Immature natural killer cell (primary cell): ENCODE results near the gene OAF. TPM values are rescaled to one million over a fixed set of nuclear protein-coding genes. Genes with fewer than 3 reads are reported as not detected.
A peak's percentile ranks its signal among the peaks of the same experiment; 100 is the strongest.
"Not testable (repeated sequence)": the region's sequence is repeated elsewhere in the genome, so short reads cannot be mapped to it uniquely, and the experiment has no call there.

Experiments used
- DNase-seq, 3 donors: peaks; one replicate each; pipeline ENCODE4 v3.0.0; 2022; ENCODE audit warnings: mixed read lengths in 1 of 3
- H3K27ac Mint-ChIP-seq, 6 donors: one replicate each; pipeline ENCODE4 v1.8.0; 2020; ENCODE audit warnings: mixed read lengths in 6 of 6, mild to moderate bottlenecking in 5 of 6, inconsistent platforms in 4 of 6, moderate library complexity in 3 of 6
- H3K27me3 Mint-ChIP-seq, 3 donors: one replicate each; pipeline ENCODE4 v1.8.0; 2020 to 2021; ENCODE audit warnings: low read depth in 3 of 3, mild to moderate bottlenecking in 3 of 3, mixed read lengths in 3 of 3, moderate library complexity in 3 of 3, inconsistent platforms in 1 of 3
- H3K36me3 Mint-ChIP-seq, 3 donors: one replicate each; pipeline ENCODE4 v1.8.0; 2020; ENCODE audit warnings: mixed read lengths in 3 of 3, inconsistent platforms in 2 of 3, mild to moderate bottlenecking in 2 of 3
- H3K4me1 Mint-ChIP-seq, 2 donors: one replicate each; pipeline ENCODE4 v1.8.0; 2020; ENCODE audit warnings: inconsistent platforms in 2 of 2, mild to moderate bottlenecking in 2 of 2, mixed read lengths in 2 of 2, moderate library complexity in 1 of 2
- H3K4me3 Mint-ChIP-seq, 5 donors: one replicate each; pipeline ENCODE4 v1.8.0; 2020; ENCODE audit warnings: mild to moderate bottlenecking in 5 of 5, mixed read lengths in 5 of 5, inconsistent platforms in 3 of 5, moderate library complexity in 3 of 5
- H3K9me3 Mint-ChIP-seq, 6 donors: one replicate each; pipeline ENCODE4 v1.8.0; 2020; ENCODE audit warnings: mild to moderate bottlenecking in 6 of 6, mixed read lengths in 6 of 6, inconsistent platforms in 4 of 6, moderate library complexity in 3 of 6
- polyA plus RNA-seq, 3 donors: library from polyadenylated mRNA; unstranded; fragments of 300-500 nt; fragmentation: Illumina TruSeq; gene quantifications; one replicate each; pipeline ENCODE4 v1.2.3, GENCODE V29; 2021

Gene OAF
- polyA plus RNA-seq, 3 donors from 2014 or later = 1.9 to 2.5 (median 2.4) TPM

- no peak for DNase-seq
- H3K27me3 Mint-ChIP-seq = peaks cover 1 to 7% (median 6%) of the 10 kb centered on the region in 3 donors
- H3K4me3 Mint-ChIP-seq = no peak overlapping the region
- H3K27ac Mint-ChIP-seq = peak overlapping the region in 1 of 6 donors; percentile 0
- no peaks in the 10 kb centered on the region for H3K36me3 Mint-ChIP-seq
- H3K9me3 Mint-ChIP-seq = no peaks in the 10 kb centered on the region
- H3K4me1 Mint-ChIP-seq = no peaks in the 10 kb centered on the region
Measured at GRCh38 chr11:120179057-120179672, 31.7 kb upstream of the OAF start.

- not testable (repeated sequence) for H3K27ac Mint-ChIP-seq, H3K27me3 Mint-ChIP-seq, DNase-seq, H3K4me3 Mint-ChIP-seq, H3K4me1 Mint-ChIP-seq, H3K36me3 Mint-ChIP-seq, H3K9me3 Mint-ChIP-seq
Measured at GRCh38 chr11:120180063-120180462, 30.8 kb upstream of the OAF start.

GRCh38 chr11:120180551-120181232, 30.1 kb upstream of the OAF start:
- no peak for DNase-seq
- peaks cover 1 to 7% (median 4%) of the 10 kb centered on the region in 3 donors for H3K27me3 Mint-ChIP-seq
- H3K9me3 Mint-ChIP-seq = no peaks in the 10 kb centered on the region
- H3K4me3 Mint-ChIP-seq = no peak overlapping the region
- H3K27ac Mint-ChIP-seq = no peak overlapping the region
- no peaks in the 10 kb centered on the region for H3K4me1 Mint-ChIP-seq
- no peaks in the 10 kb centered on the region for H3K36me3 Mint-ChIP-seq

DNA sequence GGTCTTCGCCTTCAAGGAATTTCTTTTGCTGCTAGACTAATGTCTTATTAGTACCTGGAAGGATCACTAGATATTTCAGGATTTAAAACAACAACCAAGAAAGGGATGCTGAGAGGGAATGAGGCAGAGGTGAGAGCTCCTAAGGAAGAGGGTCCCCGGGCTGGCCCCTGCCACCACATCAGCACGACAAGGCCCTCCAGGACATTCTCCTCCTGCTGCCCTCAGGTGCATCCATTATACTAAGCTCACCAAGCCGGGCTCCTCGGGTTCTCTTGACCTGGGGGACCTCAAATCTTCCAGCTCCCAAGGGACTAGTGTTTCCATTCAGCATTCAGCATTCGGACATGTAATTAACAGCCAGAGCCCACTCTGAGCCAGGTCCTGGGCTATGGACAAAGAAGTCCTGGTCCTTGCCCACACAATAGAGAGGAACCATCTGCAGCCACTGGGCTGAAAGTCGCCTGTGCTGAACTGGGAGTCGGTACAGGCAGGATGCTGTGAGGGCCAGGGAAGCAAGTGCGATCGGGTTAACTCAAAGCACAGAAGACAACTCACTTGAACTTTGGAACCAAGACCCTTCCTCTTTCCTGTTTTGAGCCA, 29.4 kb upstream of the OAF start:
- no peak for DNase-seq
- Mint-ChIP-seq H3K4me3 (no peak overlapping the region), H3K4me1 (no peaks in the 10 kb centered on the region)

DNA sequence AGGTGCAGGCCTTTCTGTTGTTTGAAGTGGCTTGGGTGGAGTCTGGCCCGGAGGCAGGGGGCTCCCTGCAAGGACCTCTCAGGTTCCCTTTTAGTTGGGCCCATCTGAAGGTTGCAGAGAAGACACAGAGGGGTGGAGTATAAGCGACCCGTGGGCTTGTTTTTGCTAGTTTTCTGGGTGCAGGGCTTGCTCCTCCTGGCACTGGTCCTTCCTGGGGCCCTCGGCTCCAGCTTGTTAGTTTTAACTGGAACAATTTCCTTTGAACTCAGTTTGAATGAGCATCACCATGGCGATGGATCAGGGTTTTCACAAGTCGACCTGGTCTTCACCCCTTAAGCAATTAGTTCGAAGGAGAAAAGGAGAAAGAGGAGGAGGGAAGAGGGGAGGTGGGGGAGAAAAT, 28.5 kb upstream of the OAF start:
- no peak overlapping the region for H3K27ac Mint-ChIP-seq
- H3K9me3 Mint-ChIP-seq = no peaks in the 10 kb centered on the region
- no peaks in the 10 kb centered on the region for H3K36me3 Mint-ChIP-seq
- no peaks in the 10 kb centered on the region for H3K4me1 Mint-ChIP-seq
- no peak for DNase-seq
- no peak overlapping the region for H3K4me3 Mint-ChIP-seq
- peaks cover 3 to 13% (median 7%) of the 10 kb centered on the region in 3 donors for H3K27me3 Mint-ChIP-seq

More for the DNA sequence above, 29.4 kb upstream of the OAF start:
- H3K27ac Mint-ChIP-seq = no peak overlapping the region
- H3K9me3 Mint-ChIP-seq = no peaks in the 10 kb centered on the region
- H3K27me3 Mint-ChIP-seq = peaks cover 1 to 7% (median 6%) of the 10 kb centered on the region in 3 donors
- no peaks in the 10 kb centered on the region for H3K36me3 Mint-ChIP-seq

GRCh38 chr11:120182790-120183491, 27.9 kb upstream of the OAF start:
- DNase-seq = no peak
- H3K27ac Mint-ChIP-seq = no peak overlapping the region
- peaks cover 3 to 13% (median 7%) of the 10 kb centered on the region in 3 donors for H3K27me3 Mint-ChIP-seq
- no peaks in the 10 kb centered on the region for H3K36me3 Mint-ChIP-seq
- no peaks in the 10 kb centered on the region for H3K9me3 Mint-ChIP-seq
- no peak overlapping the region for H3K4me3 Mint-ChIP-seq
- no peaks in the 10 kb centered on the region for H3K4me1 Mint-ChIP-seq

DNA sequence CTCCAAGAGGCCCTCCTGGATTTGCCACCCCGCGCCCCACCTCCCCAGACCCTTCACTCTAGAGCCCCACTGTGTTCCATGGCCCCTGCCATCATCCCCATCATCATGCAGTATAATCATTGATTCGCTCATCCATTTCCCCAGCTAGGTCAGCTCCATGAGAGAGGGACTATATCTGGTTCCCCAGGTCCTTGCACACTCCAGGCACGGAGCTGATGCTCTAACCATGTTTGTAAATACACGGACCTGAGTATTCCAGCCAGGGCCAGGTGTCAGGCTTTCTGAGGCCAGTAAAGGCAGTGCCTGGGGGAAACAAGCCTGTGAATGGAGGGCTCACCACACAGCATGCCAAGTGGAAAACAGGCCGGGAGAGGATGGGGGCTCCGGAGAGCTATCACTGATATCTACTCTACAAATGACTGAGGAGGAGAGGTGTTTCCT, 27.1 kb upstream of the OAF start:
- no peaks in the 10 kb centered on the region for H3K4me1 Mint-ChIP-seq
- H3K27ac Mint-ChIP-seq = no peak overlapping the region
- H3K4me3 Mint-ChIP-seq = no peak overlapping the region
- H3K36me3 Mint-ChIP-seq = no peaks in the 10 kb centered on the region
- H3K9me3 Mint-ChIP-seq = no peaks in the 10 kb centered on the region
- no peak for DNase-seq
- H3K27me3 Mint-ChIP-seq = peaks cover 3 to 13% (median 7%) of the 10 kb centered on the region in 3 donors

GRCh38 chr11:120184371-120184945, 26.4 kb upstream of the OAF start:
- H3K36me3 Mint-ChIP-seq = no peaks in the 10 kb centered on the region
- no peak overlapping the region for H3K27ac Mint-ChIP-seq
- no peak overlapping the region for H3K4me3 Mint-ChIP-seq
- H3K9me3 Mint-ChIP-seq = no peaks in the 10 kb centered on the region
- no peak for DNase-seq
- H3K27me3 Mint-ChIP-seq = peaks cover 3 to 13% (median 3%) of the 10 kb centered on the region in 3 donors
- no peaks in the 10 kb centered on the region for H3K4me1 Mint-ChIP-seq

DNA sequence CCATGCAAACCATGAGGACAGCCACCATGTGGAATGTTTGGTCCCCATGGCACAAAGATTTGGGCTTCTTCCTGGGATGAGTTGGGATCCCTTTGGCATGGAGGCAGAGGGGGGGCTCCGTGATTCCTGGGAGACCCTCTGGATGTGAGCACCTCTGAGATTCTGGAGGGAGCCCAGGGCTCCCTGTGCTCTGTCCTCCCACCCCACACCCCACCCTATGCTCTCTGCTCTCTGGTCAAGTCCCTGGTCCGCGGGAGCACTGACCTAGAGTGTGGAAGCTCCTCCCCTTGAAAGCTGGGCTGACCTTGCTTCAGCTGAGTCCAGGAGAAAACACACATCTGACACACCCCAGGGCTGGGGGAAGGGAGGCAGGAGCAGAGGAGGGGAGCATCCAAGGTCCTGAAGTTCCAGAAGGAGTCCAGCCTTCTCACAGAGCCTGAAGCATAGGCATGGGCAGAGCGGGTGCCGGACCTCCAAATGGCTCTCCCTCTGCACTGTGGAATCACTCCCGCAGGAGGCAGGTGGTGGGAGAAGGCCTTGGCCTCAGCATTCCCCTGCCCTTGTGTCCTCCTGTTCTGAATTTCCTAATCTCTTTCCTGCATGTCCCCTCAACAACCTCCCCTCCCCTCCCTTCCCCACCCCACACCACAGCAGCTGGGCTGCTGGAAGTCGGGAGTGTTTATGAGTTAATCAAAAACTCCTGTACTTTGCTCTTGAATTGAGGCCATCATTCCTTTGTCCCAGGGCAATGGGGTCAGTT, 25.7 kb upstream of the OAF start:
- H3K27ac Mint-ChIP-seq = no peak overlapping the region
- no peak overlapping the region for H3K4me3 Mint-ChIP-seq
- DNase-seq = no peak
- H3K9me3 Mint-ChIP-seq = no peaks in the 10 kb centered on the region
- peaks cover 3 to 13% (median 3%) of the 10 kb centered on the region in 3 donors for H3K27me3 Mint-ChIP-seq
- H3K4me1 Mint-ChIP-seq = no peaks in the 10 kb centered on the region
- H3K36me3 Mint-ChIP-seq = no peaks in the 10 kb centered on the region

- Mint-ChIP-seq H3K4me1 (no peaks in the 10 kb centered on the region), H3K9me3 (no peaks in the 10 kb centered on the region), H3K36me3 (no peaks in the 10 kb centered on the region), H3K4me3 (no peak overlapping the region), H3K27me3 (peaks cover 3 to 13% (median 3%) of the 10 kb centered on the region in 3 donors), H3K27ac (no peak overlapping the region)
- DNase-seq = no peak
Measured at GRCh38 chr11:120185706-120186455, 25.0 kb upstream of the OAF start.

GRCh38 chr11:120186456-120186773, 24.4 kb upstream of the OAF start:
- Mint-ChIP-seq H3K27ac (no peak overlapping the region), H3K9me3 (no peaks in the 10 kb centered on the region), H3K4me3 (no peak overlapping the region), H3K4me1 (no peaks in the 10 kb centered on the region), H3K27me3 (peaks cover 2 to 9% (median 3%) of the 10 kb centered on the region in 3 donors), H3K36me3 (no peaks in the 10 kb centered on the region)
- no peak for DNase-seq

GRCh38 chr11:120186774-120187591, 23.8 kb upstream of the OAF start:
- Mint-ChIP-seq H3K36me3 (no peaks in the 10 kb centered on the region), H3K9me3 (no peaks in the 10 kb centered on the region), H3K4me1 (no peaks in the 10 kb centered on the region), H3K27ac (no peak overlapping the region), H3K27me3 (peaks cover 2 to 9% (median 3%) of the 10 kb centered on the region in 3 donors), H3K4me3 (no peak overlapping the region)
- DNase-seq = no peak
